ENCODE measurements around the gene FMO1. TPM values are rescaled to one million over a fixed set of nuclear protein-coding genes. Genes with fewer than 3 reads are reported as not detected.

Gene FMO1
- total RNA-seq, 1 donor from 2014 or later = not detected

DNA sequence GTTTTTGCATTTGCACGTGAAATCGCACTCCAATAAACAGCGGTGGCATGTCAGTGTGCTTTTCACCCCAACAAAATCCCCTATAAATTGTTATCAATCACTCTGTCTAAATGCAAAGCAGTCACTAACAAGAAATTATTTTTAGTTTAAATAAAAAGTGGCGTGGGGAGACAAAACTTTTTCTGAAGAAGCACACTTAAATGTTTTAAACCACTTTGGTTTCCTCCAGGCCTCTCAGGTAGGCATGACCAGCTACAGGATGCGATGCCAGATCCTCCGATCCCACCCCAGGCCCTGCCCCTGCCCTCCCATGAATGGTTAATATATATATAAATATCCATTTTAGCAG, 3.6 kb downstream of the FMO1 start:
- peak overlapping the region; percentile 74 for H3K4me3 ChIP-seq (ENCODE audit: low read depth, low read length)
- no peak for DNase-seq (ENCODE audit: low read depth)
- TF ChIP-seq, protein P1, sequence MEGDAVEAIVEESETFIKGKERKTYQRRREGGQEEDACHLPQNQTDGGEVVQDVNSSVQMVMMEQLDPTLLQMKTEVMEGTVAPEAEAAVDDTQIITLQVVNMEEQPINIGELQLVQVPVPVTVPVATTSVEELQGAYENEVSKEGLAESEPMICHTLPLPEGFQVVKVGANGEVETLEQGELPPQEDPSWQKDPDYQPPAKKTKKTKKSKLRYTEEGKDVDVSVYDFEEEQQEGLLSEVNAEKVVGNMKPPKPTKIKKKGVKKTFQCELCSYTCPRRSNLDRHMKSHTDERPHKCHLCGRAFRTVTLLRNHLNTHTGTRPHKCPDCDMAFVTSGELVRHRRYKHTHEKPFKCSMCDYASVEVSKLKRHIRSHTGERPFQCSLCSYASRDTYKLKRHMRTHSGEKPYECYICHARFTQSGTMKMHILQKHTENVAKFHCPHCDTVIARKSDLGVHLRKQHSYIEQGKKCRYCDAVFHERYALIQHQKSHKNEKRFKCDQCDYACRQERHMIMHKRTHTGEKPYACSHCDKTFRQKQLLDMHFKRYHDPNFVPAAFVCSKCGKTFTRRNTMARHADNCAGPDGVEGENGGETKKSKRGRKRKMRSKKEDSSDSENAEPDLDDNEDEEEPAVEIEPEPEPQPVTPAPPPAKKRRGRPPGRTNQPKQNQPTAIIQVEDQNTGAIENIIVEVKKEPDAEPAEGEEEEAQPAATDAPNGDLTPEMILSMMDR (conservative IDR thresholded peaks at IDR 0.05; ENCODE audit: low read depth, low read length) = no peak

DNA sequence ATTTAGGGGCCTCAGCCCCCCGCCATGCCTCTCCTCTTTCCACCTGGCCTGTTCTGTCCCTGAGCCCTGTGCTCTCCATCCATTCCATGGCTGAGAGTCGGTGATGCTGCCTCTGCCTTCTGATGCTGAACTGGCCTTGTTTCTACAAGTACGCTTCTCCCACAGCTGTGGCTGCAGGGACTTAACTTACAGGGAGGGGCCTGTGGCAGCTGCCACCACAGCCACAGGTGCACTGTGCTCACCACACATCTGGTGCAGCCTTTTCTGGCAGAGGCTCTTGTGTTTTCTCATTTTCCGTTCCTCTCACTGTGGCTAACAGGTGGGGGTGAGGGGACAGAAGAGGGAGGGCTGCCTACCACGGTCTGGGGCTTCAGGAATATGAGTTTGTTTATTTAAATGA, 4.2 kb downstream of the FMO1 start:
- no peak overlapping the region for H3K4me3 ChIP-seq (ENCODE audit: low read depth, low read length)
- no peak for DNase-seq (ENCODE audit: low read depth)
- TF ChIP-seq, protein P1 (conservative IDR thresholded peaks at IDR 0.05; ENCODE audit: low read depth, low read length) = no peak

DNA sequence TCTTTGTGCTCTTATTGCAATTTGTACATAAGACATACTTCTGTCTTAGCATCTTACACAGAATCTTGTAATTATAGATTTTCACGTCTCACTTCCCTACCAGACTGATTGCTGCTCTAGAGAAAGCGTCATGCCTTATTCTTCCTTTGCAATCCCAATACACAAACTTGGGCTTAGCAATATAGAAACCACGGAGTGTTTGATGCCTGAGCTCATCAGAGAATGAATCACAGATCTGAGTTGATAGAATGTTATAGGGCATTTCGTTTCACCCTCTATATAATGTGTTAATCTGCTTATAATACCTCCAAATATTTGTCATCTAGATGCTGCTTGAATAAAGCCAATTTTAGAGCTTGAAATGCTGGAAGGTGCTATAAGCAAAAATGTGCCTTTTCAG, 6.6 kb downstream of the FMO1 start:
- no peak for DNase-seq (ENCODE audit: low read depth)
- no peak overlapping the region for H3K4me3 ChIP-seq (ENCODE audit: low read depth, low read length)
- TF ChIP-seq, protein P1 (conservative IDR thresholded peaks at IDR 0.05; ENCODE audit: low read depth, low read length) = no peak

DNA sequence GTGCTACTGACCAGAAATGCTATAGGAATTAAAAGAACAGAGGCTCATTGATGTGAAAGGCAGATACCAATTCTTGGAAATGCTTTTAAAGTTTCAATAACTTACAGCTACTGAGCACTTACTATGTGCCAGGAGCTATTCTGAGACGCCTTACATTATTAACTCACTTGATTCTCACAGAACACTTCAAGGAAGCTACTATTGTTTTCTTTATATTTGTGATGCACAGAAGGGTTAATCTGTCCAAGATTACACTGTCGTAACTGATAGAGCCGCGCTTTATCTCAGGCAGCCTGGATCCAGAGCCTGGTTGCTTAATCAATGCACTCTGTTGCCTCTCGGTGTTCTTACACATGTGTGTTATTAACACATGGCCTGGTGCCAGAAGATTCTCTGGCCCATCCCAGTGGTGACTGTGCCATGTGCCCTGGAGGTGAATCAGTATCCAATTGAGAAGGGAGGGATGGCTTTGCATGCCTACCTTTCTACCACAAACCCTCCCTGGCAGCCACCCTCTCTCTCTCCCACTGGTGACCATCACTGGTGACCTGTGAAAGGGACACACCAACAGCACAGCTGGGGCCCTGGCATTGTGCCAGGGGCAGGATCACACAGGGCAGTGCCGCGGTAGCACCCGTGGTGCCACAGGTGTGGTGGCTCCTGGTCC, 8.8 kb downstream of the FMO1 start:
- H3K4me3 ChIP-seq (ENCODE audit: low read depth, low read length) = no peak overlapping the region
- DNase-seq (ENCODE audit: low read depth) = peak; percentile 41
- TF ChIP-seq, protein P1 (conservative IDR thresholded peaks at IDR 0.05; ENCODE audit: low read depth, low read length) = no peak

DNA sequence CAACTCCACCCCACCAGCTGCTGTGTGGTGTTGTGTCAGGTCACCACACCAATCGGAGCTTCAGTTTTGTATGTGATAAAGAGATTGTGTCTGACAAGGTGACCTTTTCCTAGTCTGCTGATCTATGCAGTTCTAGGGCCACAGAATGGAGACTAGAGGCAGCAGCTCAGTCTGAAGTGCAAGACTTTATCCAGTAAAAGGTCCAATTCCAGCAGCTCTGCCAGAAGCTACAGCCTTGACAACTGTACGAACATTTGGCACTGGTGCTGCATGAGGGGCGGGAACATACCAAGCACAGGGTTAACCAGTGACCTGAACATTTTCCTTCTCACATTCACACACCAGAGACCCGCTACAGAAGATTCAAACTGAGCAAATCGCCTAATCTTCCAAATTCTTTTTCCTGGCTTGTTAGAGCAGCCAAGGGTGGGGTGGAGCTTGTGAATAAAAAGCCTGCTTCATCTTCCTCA, 9.3 kb downstream of the FMO1 start:
- DNase-seq (ENCODE audit: low read depth) = no peak
- no peak overlapping the region for H3K4me3 ChIP-seq (ENCODE audit: low read depth, low read length)
- TF ChIP-seq, protein P1 (conservative IDR thresholded peaks at IDR 0.05; ENCODE audit: low read depth, low read length) = no peak

DNA sequence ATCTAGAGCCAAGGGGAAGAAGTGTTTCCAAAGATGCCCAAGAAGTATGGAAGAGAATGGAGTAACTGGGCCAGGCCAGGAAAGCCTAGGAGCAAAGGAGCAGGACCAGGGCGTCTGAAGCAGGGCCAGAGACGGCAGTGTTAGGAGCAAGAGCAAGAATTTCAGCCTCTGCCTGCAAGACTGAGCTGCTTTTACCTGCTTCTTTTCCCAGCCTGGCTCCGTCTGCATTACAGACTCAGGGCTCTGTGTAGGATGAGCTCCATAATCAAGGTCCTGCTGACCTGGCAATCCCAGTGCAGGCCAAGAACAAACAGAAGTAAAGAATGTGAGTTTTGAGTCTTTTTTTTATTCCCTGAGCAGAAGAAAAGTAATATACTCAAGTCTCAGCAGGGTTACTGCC, 10.1 kb downstream of the FMO1 start:
- no peak overlapping the region for H3K4me3 ChIP-seq (ENCODE audit: low read depth, low read length)
- TF ChIP-seq, protein P1 (conservative IDR thresholded peaks at IDR 0.05; ENCODE audit: low read depth, low read length) = no peak
- DNase-seq (ENCODE audit: low read depth) = no peak

DNA sequence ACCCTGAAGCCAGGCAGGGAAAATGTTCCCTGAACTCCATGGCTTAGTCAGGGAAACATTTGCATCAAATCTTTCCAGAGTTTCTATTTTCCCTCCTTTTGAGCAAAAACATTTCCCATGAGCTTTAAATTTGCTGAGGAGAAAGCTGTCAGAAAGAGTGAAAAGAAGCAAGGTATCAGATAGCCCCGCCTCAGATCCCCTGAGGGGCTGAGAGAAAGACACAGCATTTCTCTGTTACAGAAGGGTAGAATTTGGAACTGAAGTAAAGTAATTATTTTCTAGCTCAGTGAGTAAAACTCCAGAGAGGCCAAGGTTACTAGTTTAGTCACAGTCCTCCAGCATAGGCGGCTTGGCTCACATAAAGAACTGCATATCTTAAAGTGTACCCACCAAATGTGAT, 10.6 kb downstream of the FMO1 start:
- TF ChIP-seq, protein P1 (conservative IDR thresholded peaks at IDR 0.05; ENCODE audit: low read depth, low read length) = no peak
- H3K4me3 ChIP-seq (ENCODE audit: low read depth, low read length) = no peak overlapping the region
- no peak for DNase-seq (ENCODE audit: low read depth)
